ENCODE data around the gene GOT1.

The GOT1 gene

GRCh38 chr10:99396471-99396870 is 34.0 kb downstream of the GOT1 start:
- DNase-seq (ENCODE audit: extremely low spot score): no peak
- TF ChIP-seq CTBP1 (IDR thresholded peaks at IDR 0.05; ENCODE audit: borderline replicate concordance) (no peak), ELF4 (IDR thresholded peaks at IDR 0.05) (no peak), FOXK2 (IDR thresholded peaks at IDR 0.05) (no peak), ZNF384 (IDR thresholded peaks at IDR 0.05) (no peak), ARNT (IDR thresholded peaks at IDR 0.05) (no peak), BHLHE40 (IDR thresholded peaks at IDR 0.05; ENCODE audit: borderline replicate concordance) (no peak), L3MBTL2 (conservative IDR thresholded peaks at IDR 0.05) (no peak), SP1 (IDR thresholded peaks at IDR 0.05) (no peak), TARDBP (IDR thresholded peaks at IDR 0.05) (no peak)
- TF ChIP-seq, protein P1, sequence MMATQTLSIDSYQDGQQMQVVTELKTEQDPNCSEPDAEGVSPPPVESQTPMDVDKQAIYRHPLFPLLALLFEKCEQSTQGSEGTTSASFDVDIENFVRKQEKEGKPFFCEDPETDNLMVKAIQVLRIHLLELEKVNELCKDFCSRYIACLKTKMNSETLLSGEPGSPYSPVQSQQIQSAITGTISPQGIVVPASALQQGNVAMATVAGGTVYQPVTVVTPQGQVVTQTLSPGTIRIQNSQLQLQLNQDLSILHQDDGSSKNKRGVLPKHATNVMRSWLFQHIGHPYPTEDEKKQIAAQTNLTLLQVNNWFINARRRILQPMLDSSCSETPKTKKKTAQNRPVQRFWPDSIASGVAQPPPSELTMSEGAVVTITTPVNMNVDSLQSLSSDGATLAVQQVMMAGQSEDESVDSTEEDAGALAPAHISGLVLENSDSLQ (IDR thresholded peaks at IDR 0.05): no peak
- CTCF ChIA-PET: no interaction called here
- POLR2A ChIA-PET: no interaction called here

GRCh38 chr10:99395750-99396445 is 34.5 kb downstream of the GOT1 start:
- DNase-seq (ENCODE audit: extremely low spot score): no peak
- no peak for TF ChIP-seq SUZ12 (IDR thresholded peaks at IDR 0.05)
- TF ChIP-seq FOXM1 (IDR thresholded peaks at IDR 0.05; ENCODE audit: borderline replicate concordance): no peak
- TF ChIP-seq ZNF384 (IDR thresholded peaks at IDR 0.05): no peak
- TF ChIP-seq SP1 (IDR thresholded peaks at IDR 0.05): no peak
- no peak for TF ChIP-seq HDGF (IDR thresholded peaks at IDR 0.05; ENCODE audit: borderline replicate concordance)
- TF ChIP-seq ELF4 (IDR thresholded peaks at IDR 0.05): no peak
- no peak for TF ChIP-seq ARNT (IDR thresholded peaks at IDR 0.05)
- no peak for TF ChIP-seq BHLHE40 (IDR thresholded peaks at IDR 0.05; ENCODE audit: borderline replicate concordance)
- TF ChIP-seq LEF1 (IDR thresholded peaks at IDR 0.05; ENCODE audit: borderline replicate concordance): no peak
- no peak for TF ChIP-seq TARDBP (IDR thresholded peaks at IDR 0.05)
- TF ChIP-seq CTBP1 (IDR thresholded peaks at IDR 0.05; ENCODE audit: borderline replicate concordance): no peak
- TF ChIP-seq FOXA1 (IDR thresholded peaks at IDR 0.05): no peak
- no peak for TF ChIP-seq L3MBTL2 (conservative IDR thresholded peaks at IDR 0.05)
- no peak for TF ChIP-seq FOXK2 (IDR thresholded peaks at IDR 0.05)
- no peak for TF ChIP-seq NFRKB (IDR thresholded peaks at IDR 0.05)
- TF ChIP-seq, protein P1 (IDR thresholded peaks at IDR 0.05): no peak
- ChIA-PET CTCF (no interaction called here), POLR2A (no interaction called here)

DNA sequence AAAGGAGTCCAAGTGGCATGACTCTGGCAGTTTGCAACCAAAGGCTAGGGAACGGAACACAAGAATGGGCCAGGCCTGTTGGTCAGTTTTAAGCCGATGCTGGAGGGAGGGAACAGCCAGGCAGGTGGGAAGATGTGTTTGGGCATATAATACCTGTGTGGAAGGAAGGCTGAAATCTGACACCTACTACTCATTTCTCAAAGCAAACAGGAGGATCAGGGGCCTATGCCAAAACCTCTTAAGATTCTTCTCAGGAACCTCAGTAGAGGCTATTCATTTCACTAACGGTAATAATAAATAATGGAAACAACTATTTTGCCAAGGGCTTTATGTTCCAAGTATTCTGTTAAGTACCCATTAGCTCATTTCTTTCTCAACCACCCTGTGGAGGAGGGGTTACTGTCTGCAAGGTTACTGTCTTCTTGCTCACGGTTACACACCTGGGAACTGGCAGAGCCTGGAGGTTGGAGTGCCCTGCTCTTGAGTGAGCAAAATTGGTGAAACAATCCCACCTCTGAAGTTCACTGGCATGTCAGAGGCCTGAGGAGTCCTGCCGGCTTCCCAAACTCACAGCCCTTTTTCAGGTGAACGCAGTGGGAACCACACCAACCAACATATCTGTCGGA is 35.5 kb downstream of the GOT1 start:
- CTCF ChIA-PET: no interaction called here
- no peak for DNase-seq (ENCODE audit: extremely low spot score)
- TF ChIP-seq ZNF384 (IDR thresholded peaks at IDR 0.05): no peak
- TF ChIP-seq ARNT (IDR thresholded peaks at IDR 0.05): no peak
- TF ChIP-seq, protein P1 (IDR thresholded peaks at IDR 0.05): no peak
- no peak for TF ChIP-seq FOXM1 (IDR thresholded peaks at IDR 0.05; ENCODE audit: borderline replicate concordance)
- TF ChIP-seq NFRKB (IDR thresholded peaks at IDR 0.05): no peak
- TF ChIP-seq TARDBP (IDR thresholded peaks at IDR 0.05): no peak
- no peak for TF ChIP-seq FOXK2 (IDR thresholded peaks at IDR 0.05)
- TF ChIP-seq BHLHE40 (IDR thresholded peaks at IDR 0.05; ENCODE audit: borderline replicate concordance): no peak
- TF ChIP-seq L3MBTL2 (conservative IDR thresholded peaks at IDR 0.05): no peak
- TF ChIP-seq FOXA1 (IDR thresholded peaks at IDR 0.05): no peak
- TF ChIP-seq LEF1 (IDR thresholded peaks at IDR 0.05; ENCODE audit: borderline replicate concordance): no peak
- TF ChIP-seq SUZ12 (IDR thresholded peaks at IDR 0.05): no peak
- TF ChIP-seq HDGF (IDR thresholded peaks at IDR 0.05; ENCODE audit: borderline replicate concordance): no peak
- TF ChIP-seq CTBP1 (IDR thresholded peaks at IDR 0.05; ENCODE audit: borderline replicate concordance): no peak
- no peak for TF ChIP-seq ELF4 (IDR thresholded peaks at IDR 0.05)
- TF ChIP-seq SP1 (IDR thresholded peaks at IDR 0.05): no peak
- POLR2A ChIA-PET: no interaction called here

GRCh38 chr10:99394256-99394655 is 36.2 kb downstream of the GOT1 start:
- DNase-seq (ENCODE audit: extremely low spot score): no peak
- no peak for TF ChIP-seq LEF1 (IDR thresholded peaks at IDR 0.05; ENCODE audit: borderline replicate concordance)
- TF ChIP-seq FOXA1 (IDR thresholded peaks at IDR 0.05): no peak
- no peak for TF ChIP-seq ELF4 (IDR thresholded peaks at IDR 0.05)
- no peak for TF ChIP-seq HDGF (IDR thresholded peaks at IDR 0.05; ENCODE audit: borderline replicate concordance)
- no peak for TF ChIP-seq ZNF384 (IDR thresholded peaks at IDR 0.05)
- no peak for TF ChIP-seq SUZ12 (IDR thresholded peaks at IDR 0.05)
- no peak for TF ChIP-seq SP1 (IDR thresholded peaks at IDR 0.05)
- ChIA-PET POLR2A (no interaction called here), CTCF (no interaction called here)

GRCh38 chr10:99393683-99394082 is 36.7 kb downstream of the GOT1 start:
- TF ChIP-seq, protein P1 (IDR thresholded peaks at IDR 0.05): no peak
- DNase-seq (ENCODE audit: extremely low spot score): no peak
- POLR2A ChIA-PET: no interaction called here
- CTCF ChIA-PET: no interaction called here
